Gastrocnemius medialis (tissue), 4 donors: Measurements from ENCODE around the gene DHRS3.

Experiments used
- CTCF ChIP-seq, 5 experiments: fragments of 450-650 bp in 3 of 5; fragments of 200-600 bp in 2 of 5; sonication (generic) in 2 of 5; IDR thresholded peaks in 4 of 5; conservative IDR thresholded peaks in 1 of 5; 1 replicate in 4 of 5; 2 replicates in 1 of 5; pipeline ENCODE4 v1.5.1; 2016 to 2019; ENCODE audit warnings: antibody characterized with exemption in 5 of 5, mild to moderate bottlenecking in 3 of 5, moderate library complexity in 3 of 5
- POLR2A ChIP-seq, 2 donors: fragments of 450-650 bp; IDR thresholded peaks; one replicate each; pipeline ENCODE4 v1.6.1; 2017; ENCODE audit warnings: antibody characterized with exemption in 2 of 2, mild to moderate bottlenecking in 2 of 2, moderate library complexity in 2 of 2

GRCh38 chr1:12604986-12605385 is 13.0 kb downstream of the DHRS3 start:
- TF ChIP-seq CTCF (IDR thresholded peaks at IDR 0.05 in 4 of 5, conservative IDR thresholded peaks at IDR 0.05 in 1 of 5) (no peak), POLR2A (IDR thresholded peaks at IDR 0.05) (no peak)
